Osteoblast (primary cell): Measurements from ENCODE around the gene ZBTB11. TPM values are rescaled to one million over a fixed set of nuclear protein-coding genes. Genes with fewer than 3 reads are reported as not detected.
"Not testable (repeated sequence)": the region's sequence is repeated elsewhere in the genome, so short reads cannot be mapped to it uniquely, and the experiment has no call there.

ENCODE experiments used
- DNase-seq: peaks from one replicate; pipeline ENCODE4 v3.0.0; 2011; ENCODE audit warnings: low spot score, mixed read lengths; ENCODE audit not compliant: insufficient read length; ENCODE audit errors: missing footprints
- H2AFZ ChIP-seq: 2 replicates; pipeline ENCODE4 v1.6.0; 2011; ENCODE audit warnings: mild to moderate bottlenecking, low read length
- H3K27ac ChIP-seq: 2 replicates; pipeline ENCODE4 v1.5.1; 2011; ENCODE audit warnings: mild to moderate bottlenecking, low read depth, low read length, moderate library complexity
- H3K27me3 ChIP-seq: 2 replicates; pipeline ENCODE4 v1.6.0; 2012; ENCODE audit warnings: mild to moderate bottlenecking, control low read depth, inconsistent platforms, low read length, moderate library complexity; ENCODE audit not compliant: insufficient read depth
- H3K36me3 ChIP-seq: 2 replicates; pipeline ENCODE4 v1.5.1; 2011; ENCODE audit warnings: mild to moderate bottlenecking, low read length, control low read depth, moderate library complexity; ENCODE audit not compliant: insufficient read depth
- H3K4me1 ChIP-seq: 2 replicates; pipeline ENCODE4 v1.5.1; 2011; ENCODE audit warnings: mild to moderate bottlenecking, low read length, control low read depth, moderate library complexity; ENCODE audit not compliant: insufficient read depth
- H3K4me2 ChIP-seq: 2 replicates; pipeline ENCODE4 v1.6.0; 2011; ENCODE audit warnings: mild to moderate bottlenecking, low read length; ENCODE audit not compliant: insufficient read depth
- H3K4me3 ChIP-seq: fragments of 200-600 bp; sonication (generic); 3 replicates; pipeline ENCODE4 v1.5.1; 2012; ENCODE audit warnings: mild to moderate bottlenecking, low read length, inconsistent platforms; ENCODE audit not compliant: insufficient read depth
- H3K79me2 ChIP-seq: 2 replicates; pipeline ENCODE4 v1.6.0; 2012; ENCODE audit warnings: mild to moderate bottlenecking, low read length, control low read depth, inconsistent platforms; ENCODE audit not compliant: insufficient read depth
- H3K9me3 ChIP-seq: 2 replicates; pipeline ENCODE4 v1.5.1; 2011; ENCODE audit warnings: low read depth, low read length, control low read depth
- H4K20me1 ChIP-seq: 2 replicates; pipeline ENCODE4 v1.6.0; 2012; ENCODE audit warnings: mild to moderate bottlenecking, low read length, control low read depth; ENCODE audit not compliant: insufficient read depth
- CTCF ChIP-seq: IDR thresholded peaks from 2 replicates; pipeline ENCODE4 v1.5.1; 2011; ENCODE audit warnings: mild to moderate bottlenecking, low read depth, low read length, moderate library complexity; ENCODE audit errors: extremely low read depth
- total RNA-seq: library from RNA; depleted of rRNA; stranded (reverse); fragments of >200 nt; gene quantifications from 2 replicates; pipeline ENCODE4 v1.2.3, GENCODE V29; 2012

Gene ZBTB11
- total RNA-seq, 1 donor = 22.8 TPM

- Histone ChIP-seq H3K4me1 (peaks cover 17% of the 10 kb centered on the region), H3K79me2 (no peaks in the 10 kb centered on the region), H3K36me3 (no peaks in the 10 kb centered on the region), H3K27me3 (no peaks in the 10 kb centered on the region), H4K20me1 (no peaks in the 10 kb centered on the region), H3K27ac (peak overlapping the region; percentile 1), H3K4me3 (no peak overlapping the region), H2AFZ (no peak overlapping the region), H3K4me2 (no peak overlapping the region), H3K9me3 (no peaks in the 10 kb centered on the region)
- DNase-seq = no peak
- no peak for TF ChIP-seq CTCF
Observed at GRCh38 chr3:101643009-101643844, 33.7 kb downstream of the ZBTB11 start.

GRCh38 chr3:101642441-101642840 lies 34.5 kb downstream of the ZBTB11 start:
- peaks cover 17% of the 10 kb centered on the region for H3K4me1 ChIP-seq
- no peaks in the 10 kb centered on the region for H4K20me1 ChIP-seq
- no peak for TF ChIP-seq CTCF
- no peak for DNase-seq
- H3K9me3 ChIP-seq = no peaks in the 10 kb centered on the region
- H3K79me2 ChIP-seq = no peaks in the 10 kb centered on the region
- H3K27ac ChIP-seq = no peak overlapping the region
- no peak overlapping the region for H3K4me3 ChIP-seq
- H2AFZ ChIP-seq = no peak overlapping the region
- H3K4me2 ChIP-seq = no peak overlapping the region
- no peaks in the 10 kb centered on the region for H3K27me3 ChIP-seq
- no peaks in the 10 kb centered on the region for H3K36me3 ChIP-seq

GRCh38 chr3:101641397-101642115 lies 35.4 kb downstream of the ZBTB11 start:
- not testable (repeated sequence) for H3K9me3 ChIP-seq, H3K36me3 ChIP-seq, H3K79me2 ChIP-seq, H3K27ac ChIP-seq, H3K27me3 ChIP-seq, H4K20me1 ChIP-seq, H3K4me2 ChIP-seq, H3K4me3 ChIP-seq, H2AFZ ChIP-seq, DNase-seq
- H3K4me1 ChIP-seq = peaks cover 17% of the 10 kb centered on the region

- Histone ChIP-seq H3K36me3 (no peaks in the 10 kb centered on the region), H4K20me1 (no peaks in the 10 kb centered on the region), H3K27ac (no peak overlapping the region), H3K27me3 (no peaks in the 10 kb centered on the region), H3K4me1 (peaks cover 20% of the 10 kb centered on the region), H3K9me3 (no peaks in the 10 kb centered on the region), H3K4me3 (no peak overlapping the region), H3K79me2 (no peaks in the 10 kb centered on the region), H2AFZ (no peak overlapping the region), H3K4me2 (no peak overlapping the region)
- TF ChIP-seq CTCF = no peak
- DNase-seq = no peak
Observed at GRCh38 chr3:101640256-101640655, 36.7 kb downstream of the ZBTB11 start.
